ENCODE data around the gene HNF1A.

HNF1A gene

GRCh38 chr12:120956579-120957300 lies 21.6 kb upstream of the HNF1A start:
- DNase-seq (ENCODE audit: low read depth in 2 of 2) = no peak

- no peak for DNase-seq (ENCODE audit: low read depth in 2 of 2)
Measured at GRCh38 chr12:120959111-120959878, 19.0 kb upstream of the HNF1A start.

GRCh38 chr12:120960657-120961056 lies 17.7 kb upstream of the HNF1A start:
- no peak for DNase-seq (ENCODE audit: low read depth in 2 of 2)

GRCh38 chr12:120961604-120962531 lies 16.5 kb upstream of the HNF1A start:
- no peak for DNase-seq (ENCODE audit: low read depth in 2 of 2)

GRCh38 chr12:120962532-120963020 lies 15.8 kb upstream of the HNF1A start:
- DNase-seq (ENCODE audit: low read depth in 2 of 2) = no peak

- no peak for DNase-seq (ENCODE audit: low read depth in 2 of 2)
Measured at GRCh38 chr12:120964298-120964697, 14.0 kb upstream of the HNF1A start.

- DNase-seq (ENCODE audit: low read depth in 2 of 2) = no peak
Measured at GRCh38 chr12:120965534-120966091, 12.7 kb upstream of the HNF1A start.

- DNase-seq (ENCODE audit: low read depth in 2 of 2) = no peak
Measured at GRCh38 chr12:120970310-120970709, 8.0 kb upstream of the HNF1A start.

- DNase-seq (ENCODE audit: low read depth in 2 of 2) = no peak
Measured at GRCh38 chr12:120971299-120972180, 6.8 kb upstream of the HNF1A start.

GRCh38 chr12:120972870-120973543 lies 5.3 kb upstream of the HNF1A start:
- DNase-seq (ENCODE audit: low read depth in 2 of 2) = no peak

- DNase-seq (ENCODE audit: low read depth in 2 of 2) = no peak
Measured at GRCh38 chr12:120977531-120978295, 630 bp upstream of the HNF1A start.

GRCh38 chr12:120979220-120979861 lies 998 bp downstream of the HNF1A start:
- DNase-seq (ENCODE audit: low read depth in 2 of 2) = no peak

- no peak for DNase-seq (ENCODE audit: low read depth in 2 of 2)
Measured at GRCh38 chr12:120979862-120980696, 1.7 kb downstream of the HNF1A start.

GRCh38 chr12:120980800-120981368 lies 2.5 kb downstream of the HNF1A start:
- no peak for DNase-seq (ENCODE audit: low read depth in 2 of 2)

GRCh38 chr12:120981407-120981941 lies 3.1 kb downstream of the HNF1A start:
- no peak for DNase-seq (ENCODE audit: low read depth in 2 of 2)

- DNase-seq (ENCODE audit: low read depth in 2 of 2) = no peak
Measured at GRCh38 chr12:120982659-120983058, 4.3 kb downstream of the HNF1A start.

- DNase-seq (ENCODE audit: low read depth in 2 of 2) = no peak
Measured at GRCh38 chr12:120983759-120984158, 5.4 kb downstream of the HNF1A start.

Data from stimulated activated CD8-positive, alpha-beta memory T cell treated with anti-CD3 and anti-CD28 coated beads, Interleukin-7, amount 100 ng/mL, for 1 hour (primary cell).